ENCODE measurements around the gene TENM3.

TENM3 gene

GRCh38 chr4:182569561-182569960 lies 326.4 kb downstream of the TENM3 start:
- DNase-seq (ENCODE audit: low spot score) = no peak

- DNase-seq (ENCODE audit: low spot score) = no peak
Measured at GRCh38 chr4:182574706-182575105, 331.5 kb downstream of the TENM3 start.

GRCh38 chr4:182575225-182575624 lies 332.0 kb downstream of the TENM3 start:
- DNase-seq (ENCODE audit: low spot score) = no peak

DNA sequence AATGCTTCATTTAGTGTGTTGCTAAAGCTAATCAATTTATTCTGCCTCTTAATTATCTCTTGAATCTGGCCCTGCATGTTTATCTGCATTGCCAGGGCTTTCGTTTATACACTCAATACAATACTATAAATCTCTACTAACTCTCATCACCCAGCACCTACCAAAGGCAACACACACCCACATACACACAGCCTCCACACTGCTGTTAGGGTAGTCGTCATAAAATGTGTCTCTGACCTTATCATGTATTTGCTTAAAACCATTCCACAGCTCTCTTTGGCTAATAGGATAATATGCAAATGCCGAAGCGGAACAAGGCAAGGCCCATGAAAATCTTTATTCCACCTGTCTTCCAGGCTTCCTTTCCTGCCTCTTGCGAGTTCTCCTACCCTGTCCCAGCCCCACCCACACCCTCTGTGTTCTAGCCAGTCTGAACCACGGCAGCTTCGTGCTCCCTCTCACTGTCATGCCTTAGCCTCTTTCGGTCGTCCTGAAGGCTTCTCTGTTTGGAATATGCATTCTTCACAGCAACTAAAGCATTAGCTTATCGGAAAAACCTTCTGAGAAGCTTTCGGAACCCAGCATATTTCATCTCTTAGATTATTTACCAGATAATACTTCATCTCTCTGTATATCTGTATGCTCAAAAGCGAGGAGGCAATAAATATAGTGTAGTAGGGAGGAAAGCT lies 333.5 kb downstream of the TENM3 start:
- DNase-seq (ENCODE audit: low spot score) = no peak

DNA sequence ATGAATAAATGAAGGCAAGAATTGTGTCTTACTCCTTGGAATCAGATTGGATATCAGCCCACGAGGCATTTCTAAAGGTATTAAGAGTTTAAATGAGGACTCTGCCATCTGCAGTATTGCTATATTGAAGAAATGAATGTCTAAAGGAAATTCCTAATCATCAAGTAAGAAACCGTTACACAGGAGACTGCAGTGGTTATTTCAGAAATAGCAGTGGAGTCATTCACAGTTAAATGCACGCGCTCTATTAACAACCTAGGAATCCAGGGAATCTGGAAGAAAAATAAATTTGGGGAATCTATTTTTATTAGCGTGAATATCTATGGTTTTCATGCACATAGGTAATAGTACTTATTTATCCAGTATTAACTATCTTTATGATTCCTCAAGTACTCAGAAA lies 334.2 kb downstream of the TENM3 start:
- no peak for DNase-seq (ENCODE audit: low spot score)

DNA sequence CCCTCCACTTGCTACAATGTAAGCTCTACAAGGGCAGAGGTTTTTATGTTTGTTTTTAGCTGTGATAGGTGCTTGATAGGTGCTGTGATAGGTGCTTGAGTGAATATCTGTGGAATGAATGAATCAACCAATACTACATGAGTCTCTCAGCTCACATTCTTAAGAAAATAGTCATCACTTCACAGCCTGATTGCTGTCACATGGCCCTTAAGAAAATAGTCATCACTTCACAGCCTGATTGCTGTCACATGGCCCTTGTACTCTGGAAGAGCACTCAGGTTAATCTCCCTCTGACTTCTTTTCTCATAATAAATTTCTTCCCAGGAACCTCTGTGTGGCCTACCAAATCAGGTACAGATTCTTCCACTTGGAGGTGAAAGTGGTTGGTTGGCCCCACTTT lies 335.2 kb downstream of the TENM3 start:
- DNase-seq (ENCODE audit: low spot score) = peak; percentile 50

- no peak for DNase-seq (ENCODE audit: low spot score)
Measured at GRCh38 chr4:182582245-182582644, 339.0 kb downstream of the TENM3 start.

DNA sequence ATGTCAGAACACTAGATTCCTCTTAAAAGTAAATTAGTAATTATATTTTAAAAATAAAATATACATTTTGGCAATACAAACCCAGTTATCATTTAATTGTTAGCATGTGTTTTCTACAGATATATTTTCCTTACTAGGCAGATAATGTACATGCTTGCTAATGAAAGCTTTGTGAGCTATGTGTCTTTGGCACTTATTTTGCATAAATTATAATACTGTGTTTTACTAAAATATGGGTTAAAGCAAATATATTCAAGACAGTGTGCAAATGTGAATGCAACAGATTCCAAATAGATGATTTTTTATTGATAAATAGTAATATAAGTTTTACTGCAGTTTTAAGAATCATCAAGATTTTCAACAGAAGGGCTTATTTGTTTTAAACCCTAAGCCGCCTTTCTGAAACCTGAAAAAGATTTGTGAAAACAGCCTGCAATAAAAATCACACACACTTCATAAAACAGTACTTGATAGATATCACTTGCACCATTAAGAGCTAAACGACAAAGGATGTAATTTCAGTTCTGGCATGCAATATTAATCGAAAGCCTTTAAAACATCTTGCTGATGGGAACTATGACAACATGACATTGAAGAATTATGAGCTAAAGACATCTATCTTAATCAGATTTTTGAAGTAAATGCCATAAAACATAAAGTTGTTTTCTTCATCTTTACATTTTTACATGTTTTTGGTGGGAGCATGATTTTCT lies 340.7 kb downstream of the TENM3 start:
- no peak for DNase-seq (ENCODE audit: low spot score)

DNA sequence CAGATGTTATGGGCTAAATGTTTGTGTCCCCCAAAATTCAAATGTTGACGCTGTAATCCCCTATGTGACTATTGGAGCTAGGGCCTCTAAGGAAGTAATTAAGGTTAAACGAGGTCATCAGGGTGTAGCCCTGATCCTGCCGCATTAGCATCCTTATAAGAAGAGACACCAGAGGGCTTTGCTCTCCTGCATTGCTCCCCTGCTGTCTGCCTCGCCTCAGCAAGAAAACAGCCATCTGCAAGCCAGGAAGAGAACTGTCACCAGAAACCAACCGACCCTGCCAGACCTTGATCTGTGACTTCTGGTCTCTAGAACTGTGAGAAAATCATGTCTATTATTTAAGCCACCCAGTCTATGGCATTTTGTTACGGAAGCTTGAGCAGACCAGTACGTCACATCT lies 342.1 kb downstream of the TENM3 start:
- DNase-seq (ENCODE audit: low spot score) = no peak

DNA sequence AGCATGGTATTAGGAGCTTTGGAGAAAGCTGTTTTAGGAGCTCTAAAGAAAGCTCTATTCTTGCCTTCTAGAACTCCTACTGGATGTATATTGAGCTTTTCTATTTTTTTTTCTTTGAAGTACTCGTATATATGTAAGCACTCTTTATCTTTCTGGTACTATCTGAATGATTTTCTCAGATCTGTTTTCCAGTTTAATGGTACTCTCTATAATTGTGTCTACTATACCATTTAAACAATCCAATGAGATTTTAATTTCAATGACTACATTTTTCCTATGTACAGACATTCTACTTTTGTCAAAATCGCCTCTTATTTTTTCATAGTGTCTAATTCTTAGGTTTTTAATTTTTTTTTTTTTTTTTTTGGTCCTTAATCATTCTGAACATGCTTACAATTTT lies 345.9 kb downstream of the TENM3 start:
- no peak for DNase-seq (ENCODE audit: low spot score)

- no peak for DNase-seq (ENCODE audit: low spot score)
Measured at GRCh38 chr4:182593402-182593801, 350.2 kb downstream of the TENM3 start.

GRCh38 chr4:182593864-182594263 lies 350.7 kb downstream of the TENM3 start:
- peak; percentile 80 for DNase-seq (ENCODE audit: low spot score)

DNA sequence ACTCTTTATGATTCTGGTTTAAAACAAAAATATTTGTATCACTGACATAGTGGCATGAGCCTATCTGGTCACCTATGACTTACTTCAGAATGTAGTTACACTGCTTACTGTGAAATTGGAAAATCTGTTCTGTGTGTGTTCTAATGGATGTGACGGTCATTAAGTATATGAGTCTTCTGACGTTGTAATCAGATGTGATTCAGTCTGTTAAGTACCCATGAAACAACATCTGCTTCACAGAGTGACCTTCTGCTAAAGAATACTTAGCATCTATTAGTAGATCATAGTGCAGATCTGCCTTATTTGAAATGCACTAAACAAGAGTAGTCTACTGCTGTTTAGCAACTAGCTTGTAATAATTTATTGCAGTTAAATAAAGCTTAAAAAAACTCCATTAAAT lies 356.9 kb downstream of the TENM3 start:
- no peak for DNase-seq (ENCODE audit: low spot score)

DNA sequence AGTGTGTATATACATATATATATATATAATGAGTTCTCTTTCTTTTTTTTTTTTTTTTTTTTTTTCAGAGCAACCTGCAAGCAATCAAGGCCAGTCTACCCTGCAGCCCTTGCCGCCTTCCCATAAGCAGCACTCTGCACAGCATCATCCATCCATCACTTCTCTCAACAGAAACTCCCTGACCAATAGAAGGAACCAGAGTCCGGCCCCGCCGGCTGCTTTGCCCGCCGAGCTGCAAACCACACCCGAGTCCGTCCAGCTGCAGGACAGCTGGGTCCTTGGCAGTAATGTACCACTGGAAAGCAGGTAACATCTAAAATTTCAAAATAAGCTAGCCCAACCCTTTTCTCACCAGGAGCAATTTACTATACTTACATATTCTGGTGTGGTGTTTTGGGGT lies 357.7 kb downstream of the TENM3 start:
- no peak for DNase-seq (ENCODE audit: low spot score)

GRCh38 chr4:182604161-182604622 lies 361.0 kb downstream of the TENM3 start:
- DNase-seq (ENCODE audit: low spot score) = peak; percentile 93

DNA sequence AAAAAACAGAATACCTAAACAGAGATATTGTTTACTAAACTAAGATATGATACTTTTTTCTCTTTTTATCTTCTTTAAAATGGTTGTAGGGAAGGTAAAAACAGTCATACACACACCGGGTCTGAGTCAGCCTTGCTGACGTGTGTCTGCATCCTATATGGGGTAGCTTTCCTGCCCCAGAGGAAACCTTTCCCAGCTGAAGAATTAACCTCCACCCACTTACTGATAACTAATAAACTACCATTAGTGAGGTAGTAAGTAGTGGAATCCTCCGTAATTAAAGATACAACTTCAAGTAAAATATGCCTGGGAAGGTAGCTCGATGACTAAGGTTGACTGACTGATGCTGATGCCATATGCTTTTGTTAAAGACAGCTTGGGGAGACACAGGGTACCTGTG lies 361.8 kb downstream of the TENM3 start:
- peak; percentile 83 for DNase-seq (ENCODE audit: low spot score)

DNA sequence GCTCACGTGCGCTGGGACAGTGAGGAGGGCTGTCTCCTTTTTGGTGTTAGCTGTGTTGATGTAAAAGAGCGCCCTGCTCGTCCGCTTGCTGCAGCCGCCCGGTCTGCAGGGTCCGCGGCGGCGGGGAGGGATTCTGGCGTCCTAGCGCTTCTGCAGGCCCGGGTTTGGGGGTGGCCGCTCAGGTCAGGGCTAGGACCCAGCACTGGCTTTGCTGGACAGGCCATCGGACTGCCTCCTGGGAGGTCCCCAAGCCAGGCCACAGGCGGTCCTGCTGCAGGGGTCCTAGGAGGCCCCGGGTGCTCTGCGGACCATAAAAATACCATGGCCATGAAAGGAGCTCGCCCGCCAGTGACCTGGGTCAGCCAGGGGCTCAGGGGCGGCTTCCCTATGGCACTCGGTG lies 365.3 kb downstream of the TENM3 start:
- no peak for DNase-seq (ENCODE audit: low spot score)

GRCh38 chr4:182616476-182616875 lies 373.3 kb downstream of the TENM3 start:
- no peak for DNase-seq (ENCODE audit: low spot score)

- DNase-seq (ENCODE audit: low spot score) = no peak
Measured at GRCh38 chr4:182619660-182620059, 376.5 kb downstream of the TENM3 start.

- no peak for DNase-seq (ENCODE audit: low spot score)
Measured at GRCh38 chr4:182620111-182620980, 377.1 kb downstream of the TENM3 start.

DNA sequence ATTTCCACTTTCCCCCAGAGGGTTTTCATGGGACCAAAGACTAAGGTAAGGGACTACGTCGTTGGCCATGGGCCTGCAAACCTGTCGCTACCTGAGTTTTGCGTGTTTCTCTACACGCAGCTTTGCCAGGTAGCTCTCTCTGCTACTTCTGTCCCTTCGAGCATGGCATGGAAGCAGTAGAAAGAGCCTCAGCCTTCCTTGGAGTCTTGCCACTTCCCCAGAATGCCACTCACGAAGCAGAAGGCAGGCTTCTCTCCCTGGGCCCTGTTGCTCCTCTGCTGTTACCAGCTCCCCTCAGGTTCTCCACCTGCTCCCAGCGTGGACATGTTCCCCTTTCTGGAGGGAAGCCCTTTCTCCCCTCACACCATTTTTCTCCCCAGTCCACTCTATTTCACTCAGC lies 381.1 kb downstream of the TENM3 start:
- DNase-seq (ENCODE audit: low spot score) = no peak

- DNase-seq (ENCODE audit: low spot score) = no peak
Measured at GRCh38 chr4:182625193-182625592, 382.0 kb downstream of the TENM3 start.

DNA sequence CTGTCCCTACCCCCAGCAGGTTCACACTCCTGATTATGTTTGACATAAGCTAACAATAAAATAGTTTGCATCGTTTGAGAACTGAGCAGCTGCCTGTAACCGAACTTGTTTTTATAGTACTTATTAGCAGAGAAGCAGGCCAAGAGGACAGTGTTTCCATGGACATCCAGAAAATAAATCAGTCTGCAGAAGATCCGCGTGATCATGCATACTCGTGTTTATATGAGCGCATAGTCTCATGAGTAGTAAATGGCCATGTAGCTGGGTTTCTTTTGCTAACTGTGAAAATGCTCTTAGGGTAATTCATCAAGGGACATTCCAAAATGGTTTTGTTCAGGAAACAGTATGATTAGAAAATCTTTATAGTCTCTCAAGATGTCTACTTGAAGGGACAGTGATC lies 384.8 kb downstream of the TENM3 start:
- DNase-seq (ENCODE audit: low spot score) = no peak

Data from kidney capillary endothelial cell (primary cell).